Breast epithelium (tissue), 3 donors: ENCODE measurements around the gene ELMO2.

ENCODE experiments used
- POLR2A ChIP-seq: fragments of 450-650 bp; IDR thresholded peaks from one replicate; pipeline ENCODE4 v1.6.1; 2016; ENCODE audit warnings: antibody characterized with exemption, mild to moderate bottlenecking, moderate library complexity
- POLR2AphosphoS5 ChIP-seq, 3 donors: sonication (generic); formaldehyde crosslinking; IDR thresholded peaks; one replicate each; pipeline ENCODE4 v1.6.1; 2017; ENCODE audit warnings: antibody characterized with exemption in 3 of 3
- TF ChIP-seq, protein P1 (sequence below), 3 donors: fragments of 450-650 bp; IDR thresholded peaks; one replicate each; pipeline ENCODE4 v1.5.1; 2016 to 2017; ENCODE audit warnings: antibody characterized with exemption in 3 of 3, mild to moderate bottlenecking in 3 of 3, moderate library complexity in 3 of 3

- TF ChIP-seq, protein P1, sequence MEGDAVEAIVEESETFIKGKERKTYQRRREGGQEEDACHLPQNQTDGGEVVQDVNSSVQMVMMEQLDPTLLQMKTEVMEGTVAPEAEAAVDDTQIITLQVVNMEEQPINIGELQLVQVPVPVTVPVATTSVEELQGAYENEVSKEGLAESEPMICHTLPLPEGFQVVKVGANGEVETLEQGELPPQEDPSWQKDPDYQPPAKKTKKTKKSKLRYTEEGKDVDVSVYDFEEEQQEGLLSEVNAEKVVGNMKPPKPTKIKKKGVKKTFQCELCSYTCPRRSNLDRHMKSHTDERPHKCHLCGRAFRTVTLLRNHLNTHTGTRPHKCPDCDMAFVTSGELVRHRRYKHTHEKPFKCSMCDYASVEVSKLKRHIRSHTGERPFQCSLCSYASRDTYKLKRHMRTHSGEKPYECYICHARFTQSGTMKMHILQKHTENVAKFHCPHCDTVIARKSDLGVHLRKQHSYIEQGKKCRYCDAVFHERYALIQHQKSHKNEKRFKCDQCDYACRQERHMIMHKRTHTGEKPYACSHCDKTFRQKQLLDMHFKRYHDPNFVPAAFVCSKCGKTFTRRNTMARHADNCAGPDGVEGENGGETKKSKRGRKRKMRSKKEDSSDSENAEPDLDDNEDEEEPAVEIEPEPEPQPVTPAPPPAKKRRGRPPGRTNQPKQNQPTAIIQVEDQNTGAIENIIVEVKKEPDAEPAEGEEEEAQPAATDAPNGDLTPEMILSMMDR (IDR thresholded peaks at IDR 0.05): no peak
- TF ChIP-seq POLR2A (no peak), POLR2AphosphoS5 (IDR thresholded peaks at IDR 0.05) (no peak)
Measured at GRCh38 chr20:46361811-46362210, 44.6 kb downstream of the ELMO2 start.
